GM12878 (cell line): ENCODE data around the gene PQBP1. TPM values are rescaled to one million over a fixed set of nuclear protein-coding genes. Genes with fewer than 3 reads are reported as not detected.

Experiments used
- ATAC-seq: fragments of 200-7000 bp; cut with Tn5 transposase; 3 replicates; pipeline ENCODE4 v1.9.1; 2020; ENCODE audit warnings: mild to moderate bottlenecking, moderate library complexity
- BruUV-seq: library from RNA; stranded (reverse); fragments of 400-500 nt; replicated peaks from 2 replicates; lab custom pipeline; 2021; lab: Mats Ljungman, UMichigan
- CTCF ChIA-PET: fragments of 300-600 bp; sonication (Branson Sonifier 250); formaldehyde crosslinking; extraction: SDS; loops from one replicate; lab custom pipeline; 2021; ENCODE audit warnings: inconsistent platforms; lab: Yijun Ruan, JAX
- POLR2A ChIA-PET: fragments of 350-600 bp; formaldehyde crosslinking; extraction: SDS; loops from one replicate; lab custom pipeline; 2021; ENCODE audit warnings: inconsistent platforms; lab: Charles Lee
- RAD21 ChIA-PET: fragments of 300-600 bp; sonication (Branson Sonifier 250); formaldehyde crosslinking; loops from one replicate; lab custom pipeline; 2023; ENCODE audit warnings: antibody characterized with exemption; ENCODE audit not compliant: unreplicated experiment; lab: Charles Lee
- SMC1A ChIA-PET: fragments of 300-600 bp; sonication (Branson Sonifier 250); formaldehyde crosslinking; loops from one replicate; lab custom pipeline; 2023; ENCODE audit not compliant: unreplicated experiment, uncharacterized antibody; lab: Charles Lee
- DNase-seq: peaks from one replicate; pipeline ENCODE4 v3.0.0-alpha.2; 2011; ENCODE audit warnings: low read depth, low spot score
- FAIRE-seq: peaks from 3 replicates; lab custom pipeline; 2011; peaks lifted over from hg19 to GRCh38; lab: Jason Lieb, UNC
- H2AFZ ChIP-seq: 2 replicates; pipeline ENCODE4 v1.6.0; 2011; ENCODE audit warnings: low read depth, low read length, control low read depth; ENCODE audit not compliant: control insufficient read depth
- H3K27ac ChIP-seq: 2 replicates; pipeline ENCODE4 v1.5.1; 2011; ENCODE audit warnings: control low read depth; ENCODE audit not compliant: control insufficient read depth, insufficient read depth
- H3K27me3 ChIP-seq, 2 experiments: replicated peaks in 1 of 2; 2 replicates each; pipeline versions ENCODE4 v1.6.0 to v1.6.1; 2011; ENCODE audit warnings: low read length in 1 of 2; ENCODE audit not compliant: control insufficient read depth in 2 of 2, insufficient read depth in 2 of 2
- H3K36me3 ChIP-seq, 2 experiments: 2 replicates each; pipeline ENCODE4 v1.5.1; 2011; ENCODE audit warnings: low read length in 1 of 2; ENCODE audit not compliant: control insufficient read depth in 2 of 2, insufficient read depth in 2 of 2
- H3K4me1 ChIP-seq: 2 replicates; pipeline ENCODE4 v1.6.1; 2011; ENCODE audit warnings: mild to moderate bottlenecking, low read length, moderate library complexity, mixed read lengths; ENCODE audit not compliant: control insufficient read depth, insufficient read depth
- H3K4me2 ChIP-seq: 2 replicates; pipeline ENCODE4 v1.6.0; 2011; ENCODE audit warnings: control low read depth; ENCODE audit not compliant: control insufficient read depth, insufficient read depth
- H3K4me3 ChIP-seq: fragments of 200-600 bp; sonication (generic); 2 replicates; pipeline ENCODE4 v1.5.1; 2016
- H3K79me2 ChIP-seq: 2 replicates; pipeline ENCODE4 v1.6.0; 2011; ENCODE audit warnings: low read length; ENCODE audit not compliant: control insufficient read depth, insufficient read depth
- H3K9ac ChIP-seq: 2 replicates; pipeline ENCODE4 v1.8.0; 2011; ENCODE audit warnings: low read length, control low read depth, mixed read lengths; ENCODE audit not compliant: control insufficient read depth, insufficient read depth
- H3K9me3 ChIP-seq: replicated peaks from 3 replicates; pipeline ENCODE4 v1.5.1; 2011; ENCODE audit warnings: mild to moderate bottlenecking, low read length; ENCODE audit not compliant: control insufficient read depth, insufficient read depth
- H4K20me1 ChIP-seq: 2 replicates; pipeline ENCODE4 v1.6.0; 2011; ENCODE audit not compliant: control insufficient read depth, insufficient read depth
- ATF7 ChIP-seq: fragments of 450-650 bp; IDR thresholded peaks from 2 replicates; pipeline ENCODE4 v1.6.1; 2016; ENCODE audit warnings: low read depth, mild to moderate bottlenecking
- BRCA1 ChIP-seq: IDR thresholded peaks from 2 replicates; pipeline ENCODE4 v1.6.1; 2011; ENCODE audit warnings: low read depth, low read length, improper control_type of control experiment
- FOXK2 ChIP-seq: fragments of 450-650 bp; IDR thresholded peaks from 2 replicates; pipeline ENCODE4 v1.6.1; 2017; ENCODE audit warnings: mild to moderate bottlenecking, moderate library complexity
- IKZF2 ChIP-seq, 2 experiments: fragments of 450-650 bp; IDR thresholded peaks; 2 replicates each; pipeline ENCODE4 v1.6.1; 2017; ENCODE audit warnings: mild to moderate bottlenecking in 2 of 2, moderate library complexity in 2 of 2
- IRF4 ChIP-seq: IDR thresholded peaks from 2 replicates; pipeline ENCODE4 v1.6.1; 2011; ENCODE audit warnings: low read depth, low read length
- MEF2B ChIP-seq: fragments of 450-650 bp; IDR thresholded peaks from 2 replicates; pipeline ENCODE4 v1.6.1; 2018; ENCODE audit warnings: mild to moderate bottlenecking, moderate library complexity; ENCODE audit not compliant: partially characterized antibody, poor library complexity, severe bottlenecking
- NFYA ChIP-seq: IDR thresholded peaks from 2 replicates; pipeline ENCODE4 v1.6.1; 2011; ENCODE audit warnings: low read depth, mild to moderate bottlenecking, low read length, improper control_type of control experiment, borderline replicate concordance
- POLR2AphosphoS2 ChIP-seq: IDR thresholded peaks from 2 replicates; pipeline ENCODE4 v1.6.1; 2011; ENCODE audit warnings: low read depth, mild to moderate bottlenecking, low read length, improper control_type of control experiment, moderate library complexity
- POLR2AphosphoS5 ChIP-seq: IDR thresholded peaks from 2 replicates; pipeline ENCODE4 v1.6.1; 2011; ENCODE audit warnings: mild to moderate bottlenecking, low read length, inconsistent platforms
- SIX5 ChIP-seq: IDR thresholded peaks from 2 replicates; pipeline ENCODE4 v1.6.1; 2011; ENCODE audit warnings: mild to moderate bottlenecking, low read depth, low read length, moderate library complexity; ENCODE audit not compliant: severe bottlenecking
- SREBF1 ChIP-seq: IDR thresholded peaks from 2 replicates; pipeline ENCODE4 v1.6.1; 2012; ENCODE audit warnings: mild to moderate bottlenecking, low read length
- SUPT20H ChIP-seq: IDR thresholded peaks from 2 replicates; pipeline ENCODE4 v1.6.1; 2011; ENCODE audit warnings: low read depth, mild to moderate bottlenecking, low read length, moderate library complexity, borderline replicate concordance; ENCODE audit not compliant: control insufficient read depth
- SUZ12 ChIP-seq: fragments of 200-600 bp; sonication (generic); IDR thresholded peaks from one replicate; pipeline ENCODE4 v1.6.1; 2018; ENCODE audit warnings: antibody characterized with exemption, mild to moderate bottlenecking; ENCODE audit not compliant: unreplicated experiment
- TCF12 ChIP-seq: IDR thresholded peaks from 2 replicates; pipeline ENCODE4 v1.6.1; 2011; ENCODE audit warnings: low read depth, mild to moderate bottlenecking, low read length
- ZNF592 ChIP-seq: fragments of 450-650 bp; IDR thresholded peaks from 2 replicates; pipeline ENCODE4 v1.6.1; 2017; ENCODE audit warnings: mild to moderate bottlenecking, moderate library complexity
- WGBS: methylation state at CpG from one replicate; pipeline ENCODE4 v1.1.6; 2016; ENCODE audit warnings: low lambda C conversion rate; ENCODE audit not compliant: insufficient replicate concordance, insufficient coverage; ENCODE audit errors: missing lambda C conversion rate; 5-methylcytosine and 5-hydroxymethylcytosine counted together
- in situ Hi-C: fragments of 300-500 bp; cut with MboI; formaldehyde crosslinking; loops from 9 replicates; pipeline ENCODE4 v1.14.3; 2018; ENCODE audit warnings: mixed read lengths
- intact Hi-C: fragments of 100-400 bp; cut with micrococcal nuclease; formaldehyde crosslinking; loops from one replicate; pipeline ENCODE4 v1.14.2; 2022; ENCODE audit not compliant: unreplicated experiment
- polyA plus RNA-seq, 11 experiments: library from polyadenylated mRNA; depleted of rRNA in 4 of 11; unstranded in 6 of 11; stranded (reverse) in 5 of 11; fragments of >200 nt; fragmentation: Nextera tagmentation in 4 of 11; fragmentation: Illumina TruSeq in 1 of 11; extraction: Ambion mirVana in 4 of 11; extraction: Trizol in 1 of 11; gene quantifications; 1 replicate in 1 of 11; 2 replicates in 10 of 11; pipeline versions ENCODE4 v1.2.1 to v1.2.3, GENCODE V29; 2011 to 2016; ENCODE audit warnings: inconsistent platforms in 2 of 11, missing spikeins in 2 of 11, low read depth in 1 of 11
- total RNA-seq, 4 experiments: library from RNA; depleted of rRNA in 3 of 4; stranded (reverse); fragments of >200 nt in 3 of 4; fragmentation: Illumina TruSeq in 1 of 4; extraction: Trizol in 1 of 4; gene quantifications; 2 replicates each; pipeline versions ENCODE4 v1.2.1 to v1.2.3, GENCODE V29; 2013 to 2021
- TF ChIP-seq, protein P1 (sequence below): fragments of 450-650 bp; IDR thresholded peaks from 2 replicates; pipeline ENCODE4 v1.6.1; 2017; ENCODE audit warnings: borderline replicate concordance
- TF ChIP-seq, protein P2 (sequence below): fragments of 450-650 bp; conservative IDR thresholded peaks from 2 replicates; pipeline ENCODE4 v1.6.1; 2017; ENCODE audit warnings: mild to moderate bottlenecking, moderate library complexity

PQBP1 gene
- total and polyA plus RNA-seq, 10 of the 15 experiments (the other 5 are each of a cell fraction or from before 2014, with no cell fraction given) = 12.5 to 74.8 (median 68.5) TPM

GRCh38 chrX:48910926-48911411 lies 13.2 kb downstream of the PQBP1 start:
- ChIA-PET RAD21 (interaction anchor here (1.7 to 1.8 kb wide), 3 partner anchors 13 to 27 kb away, joined by 7 to 12 read pairs (median 10); partner anchors contain the start of genes PQBP1 and TIMM17B), SMC1A (interaction anchor here (3.1 kb wide), 1 partner anchor 26 kb away, joined by 9 read pairs; no protein-coding TSS in a partner anchor), POLR2A (interaction anchor here (0.6 to 2.7 kb wide), 4 partner anchors 13 to 1043 kb away, joined by 3 to 15 read pairs (median 9); partner anchors contain the start of genes PQBP1 and TIMM17B), CTCF (interaction anchor here (0.6 kb wide), 1 partner anchor 35 kb away, joined by 3 read pairs; no protein-coding TSS in a partner anchor)
- no TSS peak for BruUV-seq
- in situ Hi-C loops (no loop called here), intact Hi-C loops (loop anchor here (5.0 kb wide), 2 partner anchors 36 to 214 kb away; partner anchors contain the start of gene SUV39H1)
- H3K36me3 ChIP-seq = peaks cover 3 to 8% of the 10 kb centered on the region in 2 experiments; a peak in 3 of 4 replicates
- H3K4me3 ChIP-seq = peak overlapping the region; percentile 62
- peak overlapping the region; percentile 68 for H3K27ac ChIP-seq
- ATAC-seq (peak; percentile 8), FAIRE-seq (no peak), DNase-seq (no peak)
- peak overlapping the region; percentile 48 for H2AFZ ChIP-seq
- peak overlapping the region; percentile 45 for H3K4me2 ChIP-seq
- peaks cover 5% of the 10 kb centered on the region; the same call in 1 of the 2 replicates for H4K20me1 ChIP-seq
- peak overlapping the region; percentile 55 for H3K9ac ChIP-seq
- no peaks in the 10 kb centered on the region for H3K4me1 ChIP-seq
- WGBS = 24% methylated on average over 12 of the region's 12 CpGs
- peaks cover 26% of the 10 kb centered on the region for H3K79me2 ChIP-seq
- no peaks in the 10 kb centered on the region for H3K27me3 ChIP-seq
- H3K9me3 ChIP-seq = no peaks in the 10 kb centered on the region; the same call in 2 of the 3 replicates
- no peak for TF ChIP-seq BRCA1
- peak; percentile 47; the same call in 1 of the 2 replicates for TF ChIP-seq FOXK2
- no peak for TF ChIP-seq SIX5
- TF ChIP-seq SREBF1 = no peak
- no peak for TF ChIP-seq MEF2B
- no peak for TF ChIP-seq POLR2AphosphoS2
- TF ChIP-seq POLR2AphosphoS5 = peak; percentile 2; the same call in 1 of the 2 replicates
- TF ChIP-seq TCF12 = no peak
- TF ChIP-seq IKZF2 (IDR thresholded peaks at IDR 0.05) = no peak
- 0 out of 2 replicates have a peak, but pooled peaks have one; percentile 9 for TF ChIP-seq ATF7
- TF ChIP-seq, protein P1, sequence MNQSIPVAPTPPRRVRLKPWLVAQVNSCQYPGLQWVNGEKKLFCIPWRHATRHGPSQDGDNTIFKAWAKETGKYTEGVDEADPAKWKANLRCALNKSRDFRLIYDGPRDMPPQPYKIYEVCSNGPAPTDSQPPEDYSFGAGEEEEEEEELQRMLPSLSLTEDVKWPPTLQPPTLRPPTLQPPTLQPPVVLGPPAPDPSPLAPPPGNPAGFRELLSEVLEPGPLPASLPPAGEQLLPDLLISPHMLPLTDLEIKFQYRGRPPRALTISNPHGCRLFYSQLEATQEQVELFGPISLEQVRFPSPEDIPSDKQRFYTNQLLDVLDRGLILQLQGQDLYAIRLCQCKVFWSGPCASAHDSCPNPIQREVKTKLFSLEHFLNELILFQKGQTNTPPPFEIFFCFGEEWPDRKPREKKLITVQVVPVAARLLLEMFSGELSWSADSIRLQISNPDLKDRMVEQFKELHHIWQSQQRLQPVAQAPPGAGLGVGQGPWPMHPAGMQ = no peak
- TF ChIP-seq ZNF592 = no peak
- TF ChIP-seq SUPT20H = no peak
- no peak for TF ChIP-seq SUZ12
- TF ChIP-seq, protein P2, sequence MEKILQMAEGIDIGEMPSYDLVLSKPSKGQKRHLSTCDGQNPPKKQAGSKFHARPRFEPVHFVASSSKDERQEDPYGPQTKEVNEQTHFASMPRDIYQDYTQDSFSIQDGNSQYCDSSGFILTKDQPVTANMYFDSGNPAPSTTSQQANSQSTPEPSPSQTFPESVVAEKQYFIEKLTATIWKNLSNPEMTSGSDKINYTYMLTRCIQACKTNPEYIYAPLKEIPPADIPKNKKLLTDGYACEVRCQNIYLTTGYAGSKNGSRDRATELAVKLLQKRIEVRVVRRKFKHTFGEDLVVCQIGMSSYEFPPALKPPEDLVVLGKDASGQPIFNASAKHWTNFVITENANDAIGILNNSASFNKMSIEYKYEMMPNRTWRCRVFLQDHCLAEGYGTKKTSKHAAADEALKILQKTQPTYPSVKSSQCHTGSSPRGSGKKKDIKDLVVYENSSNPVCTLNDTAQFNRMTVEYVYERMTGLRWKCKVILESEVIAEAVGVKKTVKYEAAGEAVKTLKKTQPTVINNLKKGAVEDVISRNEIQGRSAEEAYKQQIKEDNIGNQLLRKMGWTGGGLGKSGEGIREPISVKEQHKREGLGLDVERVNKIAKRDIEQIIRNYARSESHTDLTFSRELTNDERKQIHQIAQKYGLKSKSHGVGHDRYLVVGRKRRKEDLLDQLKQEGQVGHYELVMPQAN = no peak
- no peak for TF ChIP-seq NFYA
- no peak for TF ChIP-seq IRF4
